Osteocyte (in vitro differentiated cells): ENCODE results near the gene ITGA1. TPM values are rescaled to one million over a fixed set of nuclear protein-coding genes. Genes with fewer than 3 reads are reported as not detected.

Source experiments
- DNase-seq: peaks from one replicate; pipeline ENCODE4 v3.0.0; 2021; ENCODE audit warnings: mixed read lengths; ENCODE audit not compliant: unreplicated experiment; ENCODE audit errors: extremely low spot score
- H3K27ac Mint-ChIP-seq: one replicate; pipeline ENCODE4 v1.8.0; 2021; ENCODE audit warnings: mild to moderate bottlenecking, mixed read lengths; ENCODE audit not compliant: unreplicated experiment
- H3K27me3 Mint-ChIP-seq: one replicate; pipeline ENCODE4 v1.8.0; 2021; ENCODE audit warnings: mixed read lengths; ENCODE audit not compliant: unreplicated experiment
- H3K36me3 Mint-ChIP-seq: one replicate; pipeline ENCODE4 v1.8.0; 2021; ENCODE audit warnings: mixed read lengths; ENCODE audit not compliant: unreplicated experiment
- H3K4me1 Mint-ChIP-seq: one replicate; pipeline ENCODE4 v1.8.0; 2021; ENCODE audit warnings: mixed read lengths; ENCODE audit not compliant: unreplicated experiment
- H3K4me3 Mint-ChIP-seq: one replicate; pipeline ENCODE4 v1.8.0; 2021; ENCODE audit warnings: mild to moderate bottlenecking, moderate library complexity, mixed read lengths; ENCODE audit not compliant: unreplicated experiment
- H3K9me3 Mint-ChIP-seq: one replicate; pipeline ENCODE4 v1.8.0; 2021; ENCODE audit warnings: mixed read lengths; ENCODE audit not compliant: unreplicated experiment
- total RNA-seq: library from RNA; stranded (reverse); gene quantifications from 2 replicates; pipeline ENCODE4 v1.2.1, GENCODE V29; 2021
- TF ChIP-seq, protein P1 (sequence below): fragments of 200-600 bp; sonication (generic); IDR thresholded peaks from 2 replicates; pipeline ENCODE4 v1.5.0; 2021; ENCODE audit warnings: antibody characterized with exemption, mild to moderate bottlenecking, moderate library complexity

The ITGA1 gene
- total RNA-seq, 1 donor from 2014 or later, result 150 TPM

DNA sequence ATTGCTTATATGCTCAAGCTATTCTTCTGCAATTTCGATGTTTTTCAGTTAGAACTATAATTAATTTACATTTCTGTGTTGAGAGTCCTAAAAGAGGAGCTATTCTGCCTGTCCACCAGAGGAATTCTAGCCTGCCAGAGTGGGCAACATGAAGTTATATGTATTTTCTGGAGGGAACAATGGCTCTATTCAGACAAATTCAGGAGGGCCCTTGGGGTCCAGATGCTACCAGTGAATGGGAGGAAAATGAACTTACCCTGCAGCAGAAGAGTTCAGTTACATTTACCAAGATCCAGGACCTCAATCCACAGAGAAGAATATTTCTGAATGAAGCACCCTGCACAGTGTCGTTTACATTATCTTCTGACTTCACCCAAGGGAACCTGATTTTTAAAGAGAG lies 80.7 kb downstream of the ITGA1 start:
- DNase-seq, result no peak
- no peaks in the 10 kb centered on the region for H3K27me3 Mint-ChIP-seq
- H3K9me3 Mint-ChIP-seq, result no peaks in the 10 kb centered on the region
- no peak overlapping the region for H3K27ac Mint-ChIP-seq
- H3K4me3 Mint-ChIP-seq, result no peak overlapping the region
- peaks cover 33% of the 10 kb centered on the region for H3K36me3 Mint-ChIP-seq
- H3K4me1 Mint-ChIP-seq, result peaks cover 38% of the 10 kb centered on the region
- TF ChIP-seq, protein P1, sequence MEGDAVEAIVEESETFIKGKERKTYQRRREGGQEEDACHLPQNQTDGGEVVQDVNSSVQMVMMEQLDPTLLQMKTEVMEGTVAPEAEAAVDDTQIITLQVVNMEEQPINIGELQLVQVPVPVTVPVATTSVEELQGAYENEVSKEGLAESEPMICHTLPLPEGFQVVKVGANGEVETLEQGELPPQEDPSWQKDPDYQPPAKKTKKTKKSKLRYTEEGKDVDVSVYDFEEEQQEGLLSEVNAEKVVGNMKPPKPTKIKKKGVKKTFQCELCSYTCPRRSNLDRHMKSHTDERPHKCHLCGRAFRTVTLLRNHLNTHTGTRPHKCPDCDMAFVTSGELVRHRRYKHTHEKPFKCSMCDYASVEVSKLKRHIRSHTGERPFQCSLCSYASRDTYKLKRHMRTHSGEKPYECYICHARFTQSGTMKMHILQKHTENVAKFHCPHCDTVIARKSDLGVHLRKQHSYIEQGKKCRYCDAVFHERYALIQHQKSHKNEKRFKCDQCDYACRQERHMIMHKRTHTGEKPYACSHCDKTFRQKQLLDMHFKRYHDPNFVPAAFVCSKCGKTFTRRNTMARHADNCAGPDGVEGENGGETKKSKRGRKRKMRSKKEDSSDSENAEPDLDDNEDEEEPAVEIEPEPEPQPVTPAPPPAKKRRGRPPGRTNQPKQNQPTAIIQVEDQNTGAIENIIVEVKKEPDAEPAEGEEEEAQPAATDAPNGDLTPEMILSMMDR, result no peak

DNA sequence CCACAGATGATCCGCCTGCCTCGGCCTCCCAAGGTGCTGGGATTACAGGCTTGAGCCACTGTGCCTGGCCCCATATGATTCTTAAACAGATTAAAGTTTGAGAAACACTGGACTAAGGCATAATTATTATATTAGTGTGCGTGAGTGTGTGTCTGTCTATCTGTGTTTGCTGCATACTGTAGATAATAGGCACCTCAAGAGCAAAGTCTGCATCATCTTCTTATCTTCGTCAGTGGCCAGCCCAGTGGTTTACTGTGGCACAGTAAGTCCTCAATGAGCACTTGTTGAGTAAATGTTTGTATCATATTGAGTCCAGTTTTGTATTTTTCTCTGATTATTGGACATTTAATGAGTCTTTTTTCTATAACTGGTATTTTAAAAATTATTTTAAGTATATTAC lies 81.7 kb downstream of the ITGA1 start:
- no peaks in the 10 kb centered on the region for H3K9me3 Mint-ChIP-seq
- DNase-seq, result no peak
- TF ChIP-seq, protein P1, result no peak
- peaks cover 34% of the 10 kb centered on the region for H3K36me3 Mint-ChIP-seq
- peaks cover 28% of the 10 kb centered on the region for H3K4me1 Mint-ChIP-seq
- H3K27ac Mint-ChIP-seq, result no peak overlapping the region
- H3K4me3 Mint-ChIP-seq, result no peak overlapping the region
- H3K27me3 Mint-ChIP-seq, result no peaks in the 10 kb centered on the region

DNA sequence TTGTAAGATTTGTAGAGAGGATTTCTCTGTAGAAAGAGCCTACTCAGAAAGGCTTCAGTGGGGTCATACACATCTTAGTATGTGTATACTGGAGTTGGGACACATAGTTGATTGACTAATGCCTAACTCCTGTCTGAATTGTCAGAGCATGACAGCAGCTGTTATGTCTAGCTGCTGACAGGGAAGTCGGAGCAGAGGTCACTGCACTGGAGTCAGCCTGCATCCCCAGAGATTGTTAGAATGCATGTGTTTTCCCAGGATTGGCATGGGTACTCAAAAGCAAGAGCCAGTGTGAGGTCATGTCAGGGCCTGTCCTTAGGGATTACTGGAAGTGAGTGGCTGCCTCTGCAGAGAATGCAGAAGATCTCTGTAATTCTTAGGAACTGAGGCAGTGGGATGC lies 82.7 kb downstream of the ITGA1 start:
- no peak overlapping the region for H3K4me3 Mint-ChIP-seq
- H3K9me3 Mint-ChIP-seq, result no peaks in the 10 kb centered on the region
- H3K36me3 Mint-ChIP-seq, result peaks cover 36% of the 10 kb centered on the region
- TF ChIP-seq, protein P1, result no peak
- H3K4me1 Mint-ChIP-seq, result peaks cover 24% of the 10 kb centered on the region
- DNase-seq, result no peak
- peak overlapping the region; percentile 59 for H3K27ac Mint-ChIP-seq
- H3K27me3 Mint-ChIP-seq, result no peaks in the 10 kb centered on the region

DNA sequence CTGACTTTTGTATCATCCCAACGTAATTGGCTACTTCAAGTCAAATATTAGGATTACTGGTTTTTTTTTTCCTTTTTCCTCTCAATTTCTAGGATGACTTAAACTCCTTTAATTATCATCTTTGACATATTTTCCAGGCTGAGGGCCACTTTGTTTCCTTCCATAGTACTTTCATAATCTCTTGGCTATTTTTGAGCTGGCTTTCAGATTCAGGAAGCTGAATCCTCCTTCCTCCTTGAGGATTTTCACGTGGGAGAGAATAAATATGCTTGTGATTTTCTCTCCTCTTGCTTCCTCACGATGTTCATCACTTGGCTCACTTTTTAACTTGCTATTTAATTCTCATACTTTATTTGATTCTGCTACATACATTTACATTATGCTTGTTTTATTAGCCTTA lies 88.1 kb downstream of the ITGA1 start:
- H3K36me3 Mint-ChIP-seq, result peaks cover 44% of the 10 kb centered on the region
- H3K4me3 Mint-ChIP-seq, result no peak overlapping the region
- H3K27me3 Mint-ChIP-seq, result no peaks in the 10 kb centered on the region
- DNase-seq, result no peak
- TF ChIP-seq, protein P1, result no peak
- H3K4me1 Mint-ChIP-seq, result peaks cover 20% of the 10 kb centered on the region
- peak overlapping the region; percentile 14 for H3K27ac Mint-ChIP-seq
- no peaks in the 10 kb centered on the region for H3K9me3 Mint-ChIP-seq

DNA sequence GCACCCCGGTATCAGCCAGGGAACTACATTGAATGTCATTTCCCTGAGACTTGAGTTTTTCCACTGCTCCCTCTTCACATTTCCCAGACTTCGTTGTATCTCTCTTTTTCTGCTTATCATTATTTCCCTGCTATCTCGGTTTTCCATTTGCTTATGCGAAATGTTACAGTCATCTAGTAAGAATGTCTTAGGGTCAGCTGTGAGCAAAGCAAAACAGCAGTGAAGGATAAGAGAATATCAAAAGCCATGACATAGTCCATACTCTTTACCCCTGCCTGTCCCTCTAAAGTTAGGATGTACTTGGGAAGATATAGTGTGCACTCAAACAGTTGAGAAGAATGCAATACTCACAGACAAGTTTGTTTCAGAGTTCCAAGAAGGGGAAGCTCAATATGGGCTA lies 88.7 kb downstream of the ITGA1 start:
- no peaks in the 10 kb centered on the region for H3K9me3 Mint-ChIP-seq
- H3K4me3 Mint-ChIP-seq, result no peak overlapping the region
- TF ChIP-seq, protein P1, result no peak
- no peak overlapping the region for H3K27ac Mint-ChIP-seq
- H3K4me1 Mint-ChIP-seq, result peaks cover 17% of the 10 kb centered on the region
- DNase-seq, result no peak
- H3K27me3 Mint-ChIP-seq, result no peaks in the 10 kb centered on the region
- H3K36me3 Mint-ChIP-seq, result peaks cover 50% of the 10 kb centered on the region
